Peyer's patch (tissue), 4 donors: ENCODE measurements around the gene ZNF615.
A peak's percentile ranks its signal among the peaks of the same experiment; 100 is the strongest.

Source experiments
- POLR2A ChIP-seq, 2 donors: fragments of 450-650 bp; IDR thresholded peaks; one replicate each; pipeline ENCODE4 v1.5.1; 2017; ENCODE audit warnings: antibody characterized with exemption in 2 of 2, mild to moderate bottlenecking in 2 of 2, moderate library complexity in 2 of 2
- TF ChIP-seq, protein P1 (sequence below), 6 experiments: fragments of 450-650 bp in 4 of 6; fragments of 200-600 bp in 2 of 6; sonication (generic) in 1 of 6; IDR thresholded peaks; one replicate each; pipeline ENCODE4 v1.5.1; 2017 to 2019; ENCODE audit warnings: antibody characterized with exemption in 6 of 6, mild to moderate bottlenecking in 3 of 6, moderate library complexity in 1 of 6

DNA sequence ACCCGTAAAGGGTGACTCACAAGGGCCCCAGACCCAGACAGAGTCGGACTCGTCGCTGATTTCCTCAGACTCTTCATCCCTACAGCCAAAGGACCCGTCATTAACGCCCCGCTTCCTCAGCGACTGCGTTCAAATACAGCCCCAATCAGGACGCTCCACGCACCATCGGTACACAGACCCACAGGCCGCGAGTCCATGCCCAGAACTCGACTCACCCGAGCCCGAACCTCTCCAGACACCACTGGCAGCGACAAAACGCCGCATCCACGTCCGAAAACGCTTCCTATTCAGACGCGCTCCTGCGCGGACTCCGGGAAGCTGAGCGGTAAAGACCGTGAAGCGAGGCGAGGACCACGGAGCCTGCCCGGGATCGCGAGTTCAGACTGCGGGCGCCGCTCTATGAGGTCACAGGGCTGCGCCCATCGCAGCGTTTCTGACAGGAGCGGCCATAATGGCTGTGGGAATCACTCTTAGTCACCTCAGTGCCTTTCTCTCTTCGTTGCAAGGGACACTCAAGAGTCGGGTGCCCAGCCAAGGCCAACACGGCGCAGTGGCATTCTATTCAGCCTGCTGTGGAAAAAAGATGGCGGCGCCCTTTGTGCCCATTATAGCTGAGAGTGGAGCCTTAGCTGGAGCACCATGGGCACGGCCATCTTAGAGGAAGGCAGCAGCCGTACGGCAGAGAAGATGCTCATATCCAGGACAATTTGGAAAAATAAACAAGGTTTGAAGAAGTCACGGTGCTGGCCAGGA is 20.2 kb upstream of the ZNF615 start, which contains the start of gene ZNF614:
- TF ChIP-seq, protein P1, sequence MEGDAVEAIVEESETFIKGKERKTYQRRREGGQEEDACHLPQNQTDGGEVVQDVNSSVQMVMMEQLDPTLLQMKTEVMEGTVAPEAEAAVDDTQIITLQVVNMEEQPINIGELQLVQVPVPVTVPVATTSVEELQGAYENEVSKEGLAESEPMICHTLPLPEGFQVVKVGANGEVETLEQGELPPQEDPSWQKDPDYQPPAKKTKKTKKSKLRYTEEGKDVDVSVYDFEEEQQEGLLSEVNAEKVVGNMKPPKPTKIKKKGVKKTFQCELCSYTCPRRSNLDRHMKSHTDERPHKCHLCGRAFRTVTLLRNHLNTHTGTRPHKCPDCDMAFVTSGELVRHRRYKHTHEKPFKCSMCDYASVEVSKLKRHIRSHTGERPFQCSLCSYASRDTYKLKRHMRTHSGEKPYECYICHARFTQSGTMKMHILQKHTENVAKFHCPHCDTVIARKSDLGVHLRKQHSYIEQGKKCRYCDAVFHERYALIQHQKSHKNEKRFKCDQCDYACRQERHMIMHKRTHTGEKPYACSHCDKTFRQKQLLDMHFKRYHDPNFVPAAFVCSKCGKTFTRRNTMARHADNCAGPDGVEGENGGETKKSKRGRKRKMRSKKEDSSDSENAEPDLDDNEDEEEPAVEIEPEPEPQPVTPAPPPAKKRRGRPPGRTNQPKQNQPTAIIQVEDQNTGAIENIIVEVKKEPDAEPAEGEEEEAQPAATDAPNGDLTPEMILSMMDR (IDR thresholded peaks at IDR 0.05): no peak
- peak; percentile 41 to 48 for TF ChIP-seq POLR2A (IDR thresholded peaks at IDR 0.05)
